Small intestine (tissue), 7 donors: Measurements from ENCODE around the gene VIT. TPM values are rescaled to one million over a fixed set of nuclear protein-coding genes. Genes with fewer than 3 reads are reported as not detected.

Source experiments
- DNase-seq, 2 donors: peaks; one replicate each; pipeline versions ENCODE4 v3.0.0 to v3.0.0-alpha.2; 2013
- FAIRE-seq: peaks from 2 replicates; lab custom pipeline; 2012; peaks lifted over from hg19 to GRCh38; lab: Jason Lieb, UNC
- H3K27ac ChIP-seq, 3 donors: one replicate each; pipeline ENCODE4 v1.5.1; 2013; ENCODE audit warnings: low read length in 2 of 3, mild to moderate bottlenecking in 2 of 3, control low read depth in 1 of 3, inconsistent platforms in 1 of 3, low read depth in 1 of 3, moderate library complexity in 1 of 3
- H3K27me3 ChIP-seq, 3 donors: one replicate each; pipeline ENCODE4 v1.6.1; 2013; ENCODE audit warnings: low read length in 3 of 3, inconsistent platforms in 1 of 3; ENCODE audit not compliant: control insufficient read depth in 3 of 3, insufficient read depth in 3 of 3
- H3K36me3 ChIP-seq, 3 donors: one replicate each; pipeline ENCODE4 v1.6.1; 2013; ENCODE audit warnings: low read length in 3 of 3, inconsistent platforms in 1 of 3, low read depth in 1 of 3, mild to moderate bottlenecking in 1 of 3, moderate library complexity in 1 of 3; ENCODE audit not compliant: control insufficient read depth in 3 of 3, insufficient read depth in 2 of 3
- H3K4me1 ChIP-seq, 3 donors: one replicate each; pipeline ENCODE4 v1.6.1; 2013; ENCODE audit warnings: low read length in 2 of 3, inconsistent platforms in 1 of 3, low read depth in 1 of 3, mild to moderate bottlenecking in 1 of 3, moderate library complexity in 1 of 3; ENCODE audit not compliant: control insufficient read depth in 3 of 3, insufficient read depth in 2 of 3
- H3K4me3 ChIP-seq, 3 donors: one replicate each; pipeline ENCODE4 v1.5.1; 2013; ENCODE audit warnings: low read length in 3 of 3, control low read depth in 1 of 3, inconsistent platforms in 1 of 3, low read depth in 1 of 3, mild to moderate bottlenecking in 1 of 3, moderate library complexity in 1 of 3
- H3K9me3 ChIP-seq, 2 donors: one replicate each; pipeline ENCODE4 v1.6.1; 2013; ENCODE audit warnings: low read depth in 1 of 2, low read length in 1 of 2; ENCODE audit not compliant: control insufficient read depth in 2 of 2, insufficient read depth in 1 of 2
- WGBS, 3 donors: extraction: QIAGEN DNeasy Blood & Tissue Kit; methylation state at CpG; one replicate each; pipeline ENCODE4 v1.1.7; 2013; 5-methylcytosine and 5-hydroxymethylcytosine counted together
- polyA plus RNA-seq, 4 donors: library from polyadenylated mRNA; stranded (reverse) in 3 of 4; unstranded in 1 of 4; fragments of 200-250 nt in 3 of 4; fragments of 120-200 nt in 1 of 4; gene quantifications; one replicate each; pipeline versions ENCODE4 v1.2.1 to v1.2.3, GENCODE V29; 2013
- donor health status: healthy with polysubstance abuse.
- donor health status: control.
- donor health status: control.
- donor health status: Bipolar disorder and iron deficiency.
- donor health status: healthy.

VIT gene
- polyA plus RNA-seq, 4 donors: 0.28 to 7.5 TPM; not detected in 2

DNA sequence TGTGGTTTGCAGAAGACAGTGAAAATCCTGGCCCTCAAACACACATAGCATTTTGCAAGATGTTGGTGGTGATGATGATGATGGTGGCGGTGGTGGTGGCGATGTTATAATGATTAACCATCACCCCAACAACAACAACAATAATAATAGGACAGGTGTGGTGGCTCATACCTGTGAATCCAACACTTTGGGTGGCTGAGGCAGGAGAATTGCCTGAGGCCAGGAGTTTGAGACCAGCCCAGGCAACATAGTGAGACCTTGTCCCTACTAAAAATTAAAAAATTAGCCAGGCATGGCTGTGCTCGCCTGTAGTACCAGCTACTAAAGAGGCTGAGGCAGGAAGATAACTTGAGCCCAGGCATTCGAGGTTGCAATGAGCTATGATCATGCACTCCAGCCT lies 3.8 kb downstream of the VIT start:
- H3K4me1 ChIP-seq: no peaks in the 10 kb centered on the region
- DNase-seq: no peak
- H3K36me3 ChIP-seq: no peaks in the 10 kb centered on the region
- H3K27ac ChIP-seq: no peak overlapping the region
- no peak for FAIRE-seq
- H3K9me3 ChIP-seq: no peaks in the 10 kb centered on the region
- H3K4me3 ChIP-seq: no peak overlapping the region
- WGBS, 3 donors: 87 to 92% (median 87%) methylated on average over 4 of the region's 4 CpGs
- peaks cover 0 to 4% (median 0%) of the 10 kb centered on the region in 3 donors for H3K27me3 ChIP-seq

DNA sequence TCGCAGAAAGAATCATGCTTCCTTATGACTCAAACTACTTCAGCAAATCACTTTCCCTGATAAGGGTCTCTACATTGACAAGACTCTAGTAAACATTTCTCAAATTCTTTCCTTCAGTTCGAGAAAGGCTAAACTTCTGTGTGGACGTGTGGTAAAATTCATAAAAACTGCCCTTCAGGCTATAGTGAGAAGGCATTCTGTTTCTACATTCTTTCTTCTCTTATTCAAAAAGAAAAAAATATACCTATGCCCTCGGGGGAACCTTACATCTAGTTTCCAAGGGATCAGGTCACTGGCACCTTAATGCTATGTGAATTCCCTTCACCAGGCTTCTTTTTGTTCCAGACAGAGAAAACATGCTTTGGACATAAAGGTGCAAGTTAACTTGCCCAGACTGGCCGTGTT lies 4.9 kb downstream of the VIT start:
- H3K4me1 ChIP-seq: no peaks in the 10 kb centered on the region
- no peaks in the 10 kb centered on the region for H3K9me3 ChIP-seq
- no peaks in the 10 kb centered on the region for H3K36me3 ChIP-seq
- no peak overlapping the region for H3K27ac ChIP-seq
- DNase-seq: no peak
- no peak overlapping the region for H3K4me3 ChIP-seq
- H3K27me3 ChIP-seq: peaks cover 0 to 4% (median 0%) of the 10 kb centered on the region in 3 donors
- FAIRE-seq: no peak
- 32 to 65% (median 43%) methylated on average over 5 of the region's 5 CpGs for WGBS, 3 donors

DNA sequence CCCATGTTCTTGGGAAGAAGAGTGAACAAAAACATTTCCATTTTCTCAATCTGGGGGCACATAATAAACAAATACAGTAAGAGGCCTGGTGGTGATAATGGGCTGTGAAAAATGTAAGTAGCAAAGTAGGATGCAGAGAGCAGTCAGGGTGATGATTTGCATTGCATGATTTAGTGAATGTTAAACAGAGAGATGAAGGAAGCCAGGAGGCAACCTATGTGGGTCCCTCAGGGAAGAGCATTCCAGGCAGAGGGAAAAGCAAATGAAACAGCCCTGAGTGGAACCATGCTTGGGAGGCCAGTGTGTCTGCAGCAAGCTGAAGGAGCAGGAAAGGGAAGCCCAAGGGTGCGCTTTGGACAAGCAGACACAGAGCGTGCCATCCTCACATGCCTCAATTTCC lies 5.4 kb downstream of the VIT start:
- 50% methylated on average over 2 of the region's 2 CpGs for WGBS, 3 donors
- Histone ChIP-seq H3K4me1 (no peaks in the 10 kb centered on the region), H3K27me3 (peaks cover 0 to 4% (median 0%) of the 10 kb centered on the region in 3 donors), H3K4me3 (no peak overlapping the region), H3K36me3 (no peaks in the 10 kb centered on the region), H3K9me3 (no peaks in the 10 kb centered on the region), H3K27ac (no peak overlapping the region)
- DNase-seq (no peak), FAIRE-seq (no peak)

DNA sequence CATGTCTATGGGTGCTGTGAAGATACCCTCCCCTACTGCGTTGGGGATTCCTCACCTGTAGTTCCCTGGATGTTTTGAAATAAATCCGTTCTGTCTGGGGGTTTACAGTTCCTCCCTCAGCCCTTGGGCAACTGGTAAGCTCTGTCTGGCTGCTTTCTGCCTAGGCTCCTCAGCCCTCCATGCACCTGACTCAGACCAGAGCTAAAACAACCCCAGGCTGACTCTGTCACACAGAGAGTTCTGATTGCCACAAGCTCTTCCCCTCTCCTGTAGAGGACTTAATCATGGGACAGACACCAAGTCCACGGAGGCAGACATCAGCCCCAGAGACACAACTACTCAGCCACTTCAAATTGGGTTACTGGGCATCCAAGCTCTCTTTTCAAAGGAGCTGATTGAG lies 6.3 kb downstream of the VIT start:
- Histone ChIP-seq H3K27me3 (peaks cover 0 to 4% (median 0%) of the 10 kb centered on the region in 3 donors), H3K27ac (no peak overlapping the region)
- WGBS, 3 donors: 59 to 82% (median 65%) methylated on average over 3 of the region's 3 CpGs

DNA sequence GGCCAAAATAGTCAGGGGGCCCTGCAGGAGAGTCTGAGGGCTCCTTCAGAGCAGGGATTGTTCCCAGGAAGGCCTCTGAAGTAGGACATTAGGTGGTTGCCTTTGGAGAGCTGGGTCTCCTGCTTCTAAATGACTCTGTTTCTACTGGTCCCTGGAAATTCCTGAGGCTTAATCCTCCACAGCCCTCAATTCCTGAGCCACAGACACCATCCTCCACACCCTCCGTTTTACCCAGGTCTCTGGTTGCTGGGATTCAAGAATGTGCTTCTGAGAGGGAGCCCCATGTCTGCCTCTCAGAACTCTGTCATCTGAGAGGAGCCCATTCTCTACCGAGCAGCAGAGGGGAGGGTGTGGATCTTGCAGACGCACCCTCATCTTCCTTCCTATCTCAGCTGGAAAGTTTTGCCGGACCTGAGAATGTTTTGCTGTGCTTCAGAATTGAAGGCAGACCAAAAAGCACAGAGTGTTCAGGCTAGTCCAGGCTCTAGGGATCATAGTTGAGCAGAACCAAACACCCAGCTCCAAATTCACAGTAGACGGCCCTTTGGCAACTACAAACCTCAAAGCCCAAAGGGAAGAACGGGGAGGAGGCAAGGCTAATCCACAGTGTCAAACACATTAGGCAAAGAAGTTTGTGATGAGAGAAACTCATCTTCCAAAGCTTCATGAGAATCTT lies 8.1 kb downstream of the VIT start:
- Histone ChIP-seq H3K4me1 (no peaks in the 10 kb centered on the region), H3K27ac (no peak overlapping the region), H3K36me3 (no peaks in the 10 kb centered on the region), H3K4me3 (no peak overlapping the region), H3K27me3 (peaks cover 0 to 4% (median 0%) of the 10 kb centered on the region in 3 donors), H3K9me3 (no peaks in the 10 kb centered on the region)
- 75 to 86% (median 85%) methylated on average over 6 of the region's 6 CpGs for WGBS, 3 donors
- FAIRE-seq (no peak), DNase-seq (no peak)

More for the DNA sequence above, 6.3 kb downstream of the VIT start:
- FAIRE-seq (no peak), DNase-seq (no peak)
- Histone ChIP-seq H3K4me3 (no peak overlapping the region), H3K4me1 (no peaks in the 10 kb centered on the region), H3K36me3 (no peaks in the 10 kb centered on the region), H3K9me3 (no peaks in the 10 kb centered on the region)

DNA sequence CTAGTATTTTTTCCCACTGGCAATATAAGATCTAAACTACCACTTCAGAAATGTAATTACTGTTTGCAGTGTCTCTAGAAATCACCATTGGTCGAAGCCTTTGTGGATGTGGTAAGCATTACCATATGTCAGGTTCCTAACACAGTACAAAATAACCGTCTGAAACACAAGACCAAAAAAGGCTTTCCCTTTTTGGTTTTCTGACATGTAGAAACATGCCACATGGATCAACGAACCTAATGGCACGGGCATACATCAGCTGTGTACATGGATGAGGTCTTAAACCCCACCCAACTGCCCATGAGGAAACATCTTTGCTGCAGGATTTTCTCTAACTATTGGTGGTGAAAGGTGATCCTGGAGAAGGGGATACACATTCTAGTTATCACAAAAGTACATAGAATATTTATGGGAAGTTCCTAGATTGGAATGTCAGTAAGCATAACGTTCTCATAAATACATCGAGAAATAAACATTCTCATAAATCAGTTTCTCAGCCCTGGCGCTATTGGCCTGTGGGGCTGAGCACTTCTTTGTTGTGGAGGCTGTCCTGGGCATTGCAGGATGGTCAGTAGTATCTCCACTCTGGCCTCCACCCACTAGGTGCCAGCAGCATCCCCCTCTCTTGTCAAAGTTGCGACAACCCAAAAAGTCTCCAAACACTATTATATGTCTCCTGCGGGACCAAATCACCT lies 9.0 kb downstream of the VIT start:
- Histone ChIP-seq H3K27me3 (peaks cover 0 to 4% (median 0%) of the 10 kb centered on the region in 3 donors), H3K9me3 (no peaks in the 10 kb centered on the region), H3K36me3 (no peaks in the 10 kb centered on the region), H3K4me1 (no peaks in the 10 kb centered on the region), H3K4me3 (no peak overlapping the region), H3K27ac (no peak overlapping the region)
- FAIRE-seq (no peak), DNase-seq (no peak)
- WGBS, 3 donors: 80 to 88% (median 82%) methylated on average over 9 of the region's 9 CpGs

DNA sequence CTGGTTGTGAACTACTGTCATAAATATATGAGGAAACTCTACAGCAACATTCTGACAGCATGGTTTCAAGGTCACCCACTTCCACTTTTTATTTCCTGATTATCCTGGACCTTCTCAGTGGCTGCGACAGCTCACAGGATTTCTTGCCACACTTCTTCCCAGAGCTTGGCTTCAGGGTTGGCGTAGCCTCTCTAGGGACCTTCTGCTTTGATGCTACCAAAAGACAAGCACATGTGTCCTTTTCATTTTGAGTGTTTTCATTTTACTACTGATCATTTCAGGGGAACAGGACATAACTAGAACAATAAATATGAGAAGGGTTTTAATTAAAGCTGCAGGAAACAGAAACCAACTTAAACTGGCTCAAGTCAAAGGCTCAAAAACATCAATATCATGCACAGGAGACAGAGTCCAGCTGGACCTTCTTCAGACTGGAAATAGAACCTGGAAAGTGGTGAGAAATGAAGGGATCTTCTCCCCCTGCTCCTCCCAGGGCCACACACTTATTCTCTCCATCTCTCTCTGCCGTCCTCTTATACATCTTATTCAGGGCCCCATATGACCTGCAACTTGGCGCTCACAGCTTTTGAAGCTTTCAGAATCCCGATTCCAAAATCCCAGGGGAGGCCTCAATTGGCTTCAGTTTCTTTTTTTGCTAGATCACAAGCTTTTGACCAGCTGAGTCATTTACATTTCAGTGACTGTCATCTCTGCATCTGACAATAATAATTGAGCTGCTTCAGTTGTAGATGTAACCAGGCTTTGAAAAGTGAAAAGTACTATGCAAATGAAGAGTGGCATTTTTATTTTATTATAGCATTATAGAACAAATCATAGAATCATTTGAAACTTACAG lies 9.7 kb downstream of the VIT start:
- H3K27ac ChIP-seq: no peak overlapping the region
- H3K36me3 ChIP-seq: no peaks in the 10 kb centered on the region
- DNase-seq: no peak
- no peak for FAIRE-seq
- 75 to 81% (median 77%) methylated on average over 5 of the region's 5 CpGs for WGBS, 3 donors
- no peaks in the 10 kb centered on the region for H3K9me3 ChIP-seq
- peaks cover 0 to 4% (median 0%) of the 10 kb centered on the region in 3 donors for H3K27me3 ChIP-seq
- H3K4me1 ChIP-seq: no peaks in the 10 kb centered on the region
- H3K4me3 ChIP-seq: no peak overlapping the region

DNA sequence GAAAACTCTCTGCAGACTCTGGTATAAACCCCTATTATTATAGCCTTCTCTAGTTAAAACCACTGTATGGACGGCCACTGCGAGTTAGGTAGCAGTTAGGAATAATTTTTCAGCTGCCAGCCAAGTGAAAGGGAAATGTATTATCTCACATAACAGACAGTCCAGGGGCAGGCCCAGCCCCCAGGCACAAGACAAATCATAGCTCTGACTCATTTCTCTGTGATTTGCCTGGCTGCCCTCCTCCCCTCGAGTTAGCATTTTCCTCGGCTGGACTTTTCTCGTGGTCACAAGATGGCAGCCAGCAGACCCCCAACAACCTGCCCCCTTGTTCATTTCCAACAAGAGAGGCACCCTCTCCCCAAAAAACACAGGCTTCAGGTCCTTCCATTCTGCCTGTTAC lies 10.5 kb downstream of the VIT start:
- FAIRE-seq: no peak
- 85 to 94% (median 92%) methylated on average over 5 of the region's 5 CpGs for WGBS, 3 donors
- Histone ChIP-seq H3K4me1 (no peaks in the 10 kb centered on the region), H3K27ac (no peak overlapping the region), H3K9me3 (no peaks in the 10 kb centered on the region), H3K36me3 (no peaks in the 10 kb centered on the region), H3K27me3 (peaks cover 0 to 4% (median 0%) of the 10 kb centered on the region in 3 donors), H3K4me3 (no peak overlapping the region)
- DNase-seq: no peak
